PFSK-1 (cell line): ENCODE data around the gene ALOX5AP.

ENCODE experiments used
- FOXP2 ChIP-seq: optimal IDR thresholded peaks from 2 replicates; pipeline ENCODE3; 2011; ENCODE audit warnings: borderline replicate concordance, control low read depth, inconsistent platforms; ENCODE audit not compliant: insufficient read depth; ENCODE audit errors: extremely low read length, extremely low read depth
- POLR2AphosphoS5 ChIP-seq: IDR thresholded peaks from 2 replicates; pipeline ENCODE4 v1.6.1; 2012; ENCODE audit warnings: low read depth, mild to moderate bottlenecking, control low read depth, low read length, moderate library complexity
- SIN3A ChIP-seq: IDR thresholded peaks from 2 replicates; pipeline ENCODE4 v1.6.1; 2012; ENCODE audit warnings: mild to moderate bottlenecking, low read length, moderate library complexity, borderline replicate concordance; ENCODE audit not compliant: insufficient read depth
- TAF1 ChIP-seq: IDR thresholded peaks from 2 replicates; pipeline ENCODE4 v1.6.1; 2012; ENCODE audit warnings: low read length, control low read depth, borderline replicate concordance; ENCODE audit not compliant: insufficient read depth
- TF ChIP-seq, protein P1 (sequence below), 2 experiments: IDR thresholded peaks; 2 replicates each; pipeline versions ENCODE4 v1.6.1 to v1.8.0; 2011 to 2012; ENCODE audit warnings: low read depth in 2 of 2, low read length in 2 of 2, control low read depth in 1 of 2, inconsistent platforms in 1 of 2, mild to moderate bottlenecking in 1 of 2, moderate library complexity in 1 of 2; ENCODE audit not compliant: insufficient read depth in 1 of 2

Gene ALOX5AP

DNA sequence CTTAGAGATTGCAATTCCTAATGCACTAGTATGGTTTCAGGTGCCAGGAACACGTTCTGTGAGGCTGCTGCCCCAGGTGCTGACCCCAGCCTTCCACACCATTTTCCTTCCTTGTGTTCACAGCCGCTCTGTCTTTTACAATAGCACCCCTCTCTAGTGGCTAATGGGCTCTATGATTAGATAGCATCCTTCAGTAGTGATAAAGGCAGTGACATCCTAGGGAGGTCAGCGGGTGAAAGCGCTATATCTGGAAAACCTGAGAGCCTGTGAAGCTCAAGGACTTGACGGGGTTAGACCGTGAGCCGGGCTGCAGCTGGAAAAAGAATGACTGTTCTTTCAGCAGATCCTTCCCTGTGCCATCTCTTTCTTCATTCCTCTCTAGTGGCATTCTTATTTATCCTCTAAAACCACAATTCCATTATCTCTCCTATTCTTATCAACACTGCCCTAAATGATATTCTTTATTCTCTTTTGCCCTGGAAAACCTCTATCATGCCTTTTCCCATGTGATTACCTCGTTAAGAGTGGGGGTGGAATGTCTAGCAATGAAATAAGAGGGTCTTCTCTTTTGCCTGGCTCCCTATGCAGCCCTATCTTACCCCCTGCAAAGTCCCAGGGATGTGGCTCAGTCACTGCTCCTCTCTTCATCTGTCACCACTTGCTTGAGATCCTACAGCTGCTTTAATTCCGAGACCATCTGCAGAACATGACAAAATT lies 21.8 kb downstream of the ALOX5AP start:
- TF ChIP-seq POLR2AphosphoS5: no peak
- TF ChIP-seq, protein P1, sequence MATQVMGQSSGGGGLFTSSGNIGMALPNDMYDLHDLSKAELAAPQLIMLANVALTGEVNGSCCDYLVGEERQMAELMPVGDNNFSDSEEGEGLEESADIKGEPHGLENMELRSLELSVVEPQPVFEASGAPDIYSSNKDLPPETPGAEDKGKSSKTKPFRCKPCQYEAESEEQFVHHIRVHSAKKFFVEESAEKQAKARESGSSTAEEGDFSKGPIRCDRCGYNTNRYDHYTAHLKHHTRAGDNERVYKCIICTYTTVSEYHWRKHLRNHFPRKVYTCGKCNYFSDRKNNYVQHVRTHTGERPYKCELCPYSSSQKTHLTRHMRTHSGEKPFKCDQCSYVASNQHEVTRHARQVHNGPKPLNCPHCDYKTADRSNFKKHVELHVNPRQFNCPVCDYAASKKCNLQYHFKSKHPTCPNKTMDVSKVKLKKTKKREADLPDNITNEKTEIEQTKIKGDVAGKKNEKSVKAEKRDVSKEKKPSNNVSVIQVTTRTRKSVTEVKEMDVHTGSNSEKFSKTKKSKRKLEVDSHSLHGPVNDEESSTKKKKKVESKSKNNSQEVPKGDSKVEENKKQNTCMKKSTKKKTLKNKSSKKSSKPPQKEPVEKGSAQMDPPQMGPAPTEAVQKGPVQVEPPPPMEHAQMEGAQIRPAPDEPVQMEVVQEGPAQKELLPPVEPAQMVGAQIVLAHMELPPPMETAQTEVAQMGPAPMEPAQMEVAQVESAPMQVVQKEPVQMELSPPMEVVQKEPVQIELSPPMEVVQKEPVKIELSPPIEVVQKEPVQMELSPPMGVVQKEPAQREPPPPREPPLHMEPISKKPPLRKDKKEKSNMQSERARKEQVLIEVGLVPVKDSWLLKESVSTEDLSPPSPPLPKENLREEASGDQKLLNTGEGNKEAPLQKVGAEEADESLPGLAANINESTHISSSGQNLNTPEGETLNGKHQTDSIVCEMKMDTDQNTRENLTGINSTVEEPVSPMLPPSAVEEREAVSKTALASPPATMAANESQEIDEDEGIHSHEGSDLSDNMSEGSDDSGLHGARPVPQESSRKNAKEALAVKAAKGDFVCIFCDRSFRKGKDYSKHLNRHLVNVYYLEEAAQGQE (IDR thresholded peaks at IDR 0.05; ENCODE audit: insufficient read depth in 1 of 2, low read depth in 2 of 2, low read length in 2 of 2): no peak
- TF ChIP-seq FOXP2: no peak
- TF ChIP-seq TAF1: no peak
- no peak for TF ChIP-seq SIN3A

DNA sequence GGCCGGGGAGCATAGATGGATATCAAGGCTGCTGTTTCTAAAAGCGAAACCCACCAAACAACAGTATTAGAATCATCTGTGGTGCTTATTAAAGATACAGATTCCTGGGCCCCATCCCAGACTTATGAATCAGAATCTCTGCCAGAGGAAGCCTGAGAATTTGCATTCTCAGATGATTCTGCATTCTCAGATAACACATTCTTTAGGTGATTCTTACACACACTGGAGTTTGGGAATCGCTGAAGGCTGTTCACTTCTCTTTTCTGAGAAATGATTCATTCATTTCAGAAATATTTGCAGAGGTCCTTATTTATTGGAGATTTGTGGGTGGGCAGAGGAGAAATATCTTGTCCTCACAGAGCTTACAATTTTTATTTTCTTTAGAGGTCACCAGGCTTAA lies 24.4 kb downstream of the ALOX5AP start:
- TF ChIP-seq SIN3A (no peak), TAF1 (no peak), FOXP2 (no peak), POLR2AphosphoS5 (no peak)
- TF ChIP-seq, protein P1 (IDR thresholded peaks at IDR 0.05; ENCODE audit: insufficient read depth in 1 of 2, low read depth in 2 of 2, low read length in 2 of 2): no peak

DNA sequence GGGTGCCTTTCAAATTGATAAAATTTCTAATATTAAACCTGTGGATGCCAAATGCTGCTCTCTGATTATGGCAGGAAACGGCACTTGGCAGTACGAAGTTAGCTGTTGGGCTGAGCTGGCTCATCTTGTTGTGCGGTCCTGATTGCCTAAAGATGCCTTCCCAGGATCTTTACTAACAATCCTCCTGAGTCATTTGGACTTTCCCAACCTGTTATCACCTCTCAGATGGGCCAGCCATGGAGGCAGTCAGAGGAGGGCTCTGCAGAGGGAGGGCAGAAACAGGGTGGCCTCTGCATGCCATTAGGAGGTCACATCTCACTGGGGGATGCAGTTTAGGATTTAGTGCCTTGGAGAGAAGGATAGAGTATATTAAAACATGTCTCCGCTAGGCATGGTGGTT lies 27.3 kb downstream of the ALOX5AP start:
- TF ChIP-seq TAF1 (no peak), SIN3A (no peak), FOXP2 (no peak), POLR2AphosphoS5 (no peak)
- TF ChIP-seq, protein P1 (IDR thresholded peaks at IDR 0.05; ENCODE audit: insufficient read depth in 1 of 2, low read depth in 2 of 2, low read length in 2 of 2): no peak

DNA sequence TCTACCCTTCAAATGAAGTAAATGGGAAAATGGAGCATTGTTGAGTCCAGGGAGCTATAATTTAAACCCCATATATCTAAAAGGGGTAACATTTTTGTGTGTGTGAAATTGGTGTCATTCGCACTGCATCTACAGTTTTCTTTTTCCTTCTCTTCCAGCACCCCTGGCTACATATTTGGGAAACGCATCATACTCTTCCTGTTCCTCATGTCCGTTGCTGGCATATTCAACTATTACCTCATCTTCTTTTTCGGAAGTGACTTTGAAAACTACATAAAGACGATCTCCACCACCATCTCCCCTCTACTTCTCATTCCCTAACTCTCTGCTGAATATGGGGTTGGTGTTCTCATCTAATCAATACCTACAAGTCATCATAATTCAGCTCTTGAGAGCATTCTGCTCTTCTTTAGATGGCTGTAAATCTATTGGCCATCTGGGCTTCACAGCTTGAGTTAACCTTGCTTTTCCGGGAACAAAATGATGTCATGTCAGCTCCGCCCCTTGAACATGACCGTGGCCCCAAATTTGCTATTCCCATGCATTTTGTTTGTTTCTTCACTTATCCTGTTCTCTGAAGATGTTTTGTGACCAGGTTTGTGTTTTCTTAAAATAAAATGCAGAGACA lies 28.6 kb downstream of the ALOX5AP start:
- TF ChIP-seq SIN3A (no peak), FOXP2 (no peak), POLR2AphosphoS5 (no peak), TAF1 (no peak)
- TF ChIP-seq, protein P1 (IDR thresholded peaks at IDR 0.05; ENCODE audit: insufficient read depth in 1 of 2, low read depth in 2 of 2, low read length in 2 of 2): no peak

DNA sequence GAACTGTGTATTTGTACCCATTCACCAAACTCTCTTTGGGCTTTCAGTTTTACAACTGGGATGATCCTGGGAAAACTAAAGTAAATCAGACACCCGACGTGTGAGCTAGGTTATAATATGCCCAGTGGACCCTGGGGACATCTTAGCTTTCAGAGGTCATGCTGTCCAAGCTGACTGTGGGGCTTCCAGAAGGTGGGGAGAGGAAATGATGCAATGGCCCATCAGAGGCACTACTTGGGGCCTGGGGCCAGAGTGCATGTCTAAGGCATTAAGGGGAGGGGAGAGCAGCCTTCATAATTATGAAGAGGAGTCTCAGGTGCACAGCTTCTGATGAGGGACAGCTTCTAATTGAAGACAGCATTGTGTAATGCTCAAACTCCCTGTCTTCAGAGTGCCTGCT lies 30.9 kb downstream of the ALOX5AP start:
- TF ChIP-seq, protein P1 (IDR thresholded peaks at IDR 0.05; ENCODE audit: insufficient read depth in 1 of 2, low read depth in 2 of 2, low read length in 2 of 2): no peak
- TF ChIP-seq POLR2AphosphoS5 (no peak), FOXP2 (no peak), SIN3A (no peak), TAF1 (no peak)
